GM19240 (cell line): ENCODE data around the gene MAN2A2.

ENCODE experiments used
- DNase-seq: peaks from one replicate; pipeline ENCODE4 v3.0.0; 2011; ENCODE audit warnings: low spot score; ENCODE audit not compliant: insufficient read length

The MAN2A2 gene

DNA sequence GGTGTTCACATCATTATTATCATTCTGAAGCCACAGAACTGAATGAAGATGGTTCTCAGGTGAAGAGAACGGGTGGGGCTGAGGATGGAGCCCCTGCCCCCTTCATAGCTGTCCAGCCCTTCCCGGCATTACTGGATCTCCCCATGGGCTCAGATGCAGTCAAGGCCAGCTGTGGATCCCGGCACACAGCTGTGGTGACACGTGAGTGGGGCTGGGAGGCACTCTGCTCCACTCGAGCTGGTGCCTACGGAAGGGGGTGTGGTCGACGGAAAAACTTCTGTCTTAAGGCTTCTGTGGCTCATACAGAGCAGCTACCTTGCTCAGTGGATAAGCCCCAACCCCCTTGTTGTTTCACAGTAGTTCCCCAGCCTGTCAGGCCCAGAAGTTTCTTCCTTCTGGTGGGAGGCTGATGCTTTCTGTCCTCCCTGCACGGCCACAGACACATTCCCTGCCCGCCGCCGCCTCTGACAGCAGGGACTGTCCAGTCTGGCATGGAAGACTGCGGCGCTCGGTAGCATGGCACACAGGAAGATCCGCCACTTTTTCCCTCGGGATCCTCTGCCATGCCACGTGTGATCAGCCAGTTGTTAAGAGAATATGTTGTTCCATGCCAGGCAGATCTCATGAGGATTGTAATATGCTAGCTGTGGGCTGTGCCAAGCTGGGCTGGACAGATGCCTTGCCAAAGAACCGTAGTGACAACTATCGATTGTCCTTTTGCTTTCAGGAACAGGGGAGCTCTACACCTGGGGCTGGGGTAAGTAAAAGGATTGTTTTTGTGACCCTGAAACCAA, 57.4 kb downstream of the MAN2A2 start:
- no peak for DNase-seq

- DNase-seq: no peak
Observed at GRCh38 chr15:90962021-90962420, 58.9 kb downstream of the MAN2A2 start.

DNA sequence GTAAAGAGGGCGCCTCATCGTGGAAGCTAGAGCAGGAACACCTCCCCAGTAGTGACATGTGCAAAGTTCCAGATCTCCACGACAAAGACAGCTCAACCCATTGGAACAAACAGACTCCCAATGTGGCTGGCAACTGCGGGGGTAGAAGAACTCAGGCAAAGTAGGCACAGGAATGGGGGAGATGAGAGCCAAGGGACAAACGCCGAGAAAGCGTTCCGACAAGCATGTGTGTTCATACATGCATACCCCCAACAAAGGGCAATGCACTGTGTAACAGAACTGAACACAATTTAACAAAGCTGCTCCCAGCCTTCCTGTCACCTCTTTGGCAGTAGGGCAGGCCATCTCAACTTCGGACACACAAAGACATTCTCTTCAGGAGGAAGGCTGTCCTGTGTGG, 63.2 kb downstream of the MAN2A2 start:
- DNase-seq: no peak

GRCh38 chr15:90967206-90967605, 64.1 kb downstream of the MAN2A2 start:
- DNase-seq: no peak

- no peak for DNase-seq
Observed at GRCh38 chr15:90968434-90968833, 65.3 kb downstream of the MAN2A2 start.

DNA sequence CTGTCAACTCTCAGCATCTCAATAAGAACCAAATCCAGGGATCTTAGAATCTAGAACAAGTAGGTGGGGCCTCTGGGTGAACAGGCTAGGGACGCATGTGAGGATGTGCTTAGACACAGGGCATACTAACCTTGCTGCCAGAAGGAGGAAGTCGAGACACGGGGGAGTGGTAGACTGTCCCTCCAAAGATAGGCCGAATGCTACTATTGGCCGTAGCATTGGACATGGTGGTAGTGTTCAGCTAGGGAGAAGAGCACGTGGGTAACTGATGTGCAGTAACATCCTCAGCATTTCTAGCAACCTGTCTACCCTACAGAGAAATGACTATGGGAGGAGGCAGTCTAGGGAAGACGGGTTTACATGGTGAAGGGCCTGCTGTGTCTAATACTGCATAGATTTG, 67.2 kb downstream of the MAN2A2 start:
- DNase-seq: no peak

DNA sequence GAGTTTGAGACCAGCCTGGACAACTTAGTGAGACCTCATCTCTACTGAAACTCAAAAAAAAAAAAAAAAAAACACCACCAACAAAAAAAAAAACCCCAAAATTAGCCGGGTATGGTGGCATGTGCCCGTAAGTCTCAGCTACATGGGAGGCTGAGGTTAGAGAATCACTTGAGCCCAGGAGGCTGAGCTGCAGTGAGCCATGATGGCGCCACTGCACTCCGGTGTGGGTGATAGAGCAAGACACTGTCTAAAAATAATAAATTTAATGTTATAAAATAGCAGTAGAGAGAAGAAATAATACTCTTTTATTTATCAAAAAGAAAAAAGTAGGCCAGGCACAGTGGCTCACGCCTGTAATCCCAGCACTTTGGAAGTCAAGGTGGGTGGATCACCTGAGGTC, 69.0 kb downstream of the MAN2A2 start:
- no peak for DNase-seq
